Fibroblast of peridontal ligament (primary cell): ENCODE measurements around the gene ARL10.

Source experiments
- DNase-seq: peaks from one replicate; pipeline ENCODE4 v3.0.0-alpha.2; 2010; ENCODE audit errors: extremely low read depth

The ARL10 gene, protein sequence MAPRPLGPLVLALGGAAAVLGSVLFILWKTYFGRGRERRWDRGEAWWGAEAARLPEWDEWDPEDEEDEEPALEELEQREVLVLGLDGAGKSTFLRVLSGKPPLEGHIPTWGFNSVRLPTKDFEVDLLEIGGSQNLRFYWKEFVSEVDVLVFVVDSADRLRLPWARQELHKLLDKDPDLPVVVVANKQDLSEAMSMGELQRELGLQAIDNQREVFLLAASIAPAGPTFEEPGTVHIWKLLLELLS

DNA sequence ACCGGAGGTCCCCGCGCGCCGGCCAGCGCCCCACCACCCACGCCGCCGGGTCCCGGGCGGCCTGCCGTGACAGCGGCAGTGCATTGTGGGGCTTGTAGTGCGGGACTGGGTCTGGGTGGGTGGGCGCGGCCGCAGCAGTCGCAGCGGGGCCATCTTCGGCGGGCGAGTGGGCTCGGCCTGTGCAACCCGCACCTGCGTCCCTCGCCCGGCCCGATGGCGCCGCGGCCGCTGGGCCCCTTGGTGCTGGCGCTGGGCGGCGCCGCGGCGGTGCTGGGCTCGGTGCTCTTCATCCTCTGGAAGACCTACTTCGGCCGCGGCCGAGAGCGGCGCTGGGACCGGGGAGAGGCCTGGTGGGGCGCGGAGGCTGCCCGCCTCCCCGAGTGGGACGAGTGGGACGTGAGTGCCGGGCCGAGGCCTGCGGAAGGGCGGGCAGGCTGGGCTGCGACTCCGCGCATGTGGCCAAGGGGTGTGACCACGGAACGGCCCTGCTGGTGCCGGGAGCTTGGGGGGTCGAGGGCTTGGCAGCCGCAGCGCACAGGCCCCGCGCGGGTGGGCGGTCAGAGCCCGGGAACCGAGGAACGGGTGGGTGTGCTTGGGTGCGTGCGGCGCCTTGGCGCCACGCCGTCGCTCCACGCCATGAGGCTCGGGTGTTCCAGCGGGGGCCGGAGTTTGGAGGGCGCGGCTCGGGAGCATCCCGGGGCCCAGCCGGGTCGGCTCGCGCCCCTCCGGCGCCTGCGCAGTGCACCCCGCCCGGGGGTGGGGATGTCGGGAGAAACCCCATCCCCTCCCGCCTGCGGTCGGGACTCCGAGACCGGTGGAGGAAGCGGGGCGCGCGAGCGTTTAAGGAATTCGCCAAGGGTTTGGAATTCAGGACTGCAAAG lies at the start of gene ARL10:
ARL10 (plus strand) TSS at position 137 of the 881 bp plus-strand sequence; CDS start at position 214, 77 bp downstream.
- peak; percentile 47 for DNase-seq

DNA sequence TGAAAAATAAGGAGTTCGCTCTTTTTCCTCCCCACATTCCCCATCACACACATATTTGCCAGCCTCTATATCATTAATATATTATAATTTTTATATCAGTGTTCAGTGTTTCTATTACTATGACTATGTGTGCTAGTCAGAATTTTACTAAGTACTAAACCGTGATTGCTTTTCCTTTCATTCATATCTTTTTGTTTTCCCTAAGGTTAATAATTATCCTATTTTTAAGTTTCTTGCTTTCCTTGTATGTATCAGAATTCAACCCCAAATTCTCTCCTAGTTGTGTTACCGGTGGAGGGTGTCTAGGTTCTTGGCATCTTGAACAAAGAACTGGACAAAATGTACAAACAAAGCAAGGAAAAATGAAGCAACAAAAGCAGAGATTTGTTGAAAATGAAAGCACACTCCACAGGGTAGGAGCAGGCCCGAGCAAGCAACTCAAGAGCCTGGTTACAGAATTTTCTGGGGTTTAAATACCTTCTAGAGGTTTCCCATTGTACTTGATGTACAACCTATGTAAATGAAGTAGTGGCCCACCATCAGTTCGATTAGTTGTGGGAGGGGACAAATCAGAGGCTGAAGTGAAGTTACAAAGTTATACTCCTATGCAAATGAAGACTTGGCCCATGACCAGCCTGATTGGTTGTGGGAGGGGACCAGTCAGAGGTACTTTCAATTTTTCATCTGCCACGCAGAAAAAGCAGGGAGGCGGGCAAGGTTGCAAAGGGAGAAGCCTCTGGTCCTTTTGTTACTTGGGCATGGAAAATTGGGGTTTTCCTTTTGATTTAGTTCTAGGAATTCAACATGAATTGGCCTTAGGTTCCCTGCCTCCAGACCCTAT lies 47.5 kb upstream of the ARL10 start:
- no peak for DNase-seq

DNA sequence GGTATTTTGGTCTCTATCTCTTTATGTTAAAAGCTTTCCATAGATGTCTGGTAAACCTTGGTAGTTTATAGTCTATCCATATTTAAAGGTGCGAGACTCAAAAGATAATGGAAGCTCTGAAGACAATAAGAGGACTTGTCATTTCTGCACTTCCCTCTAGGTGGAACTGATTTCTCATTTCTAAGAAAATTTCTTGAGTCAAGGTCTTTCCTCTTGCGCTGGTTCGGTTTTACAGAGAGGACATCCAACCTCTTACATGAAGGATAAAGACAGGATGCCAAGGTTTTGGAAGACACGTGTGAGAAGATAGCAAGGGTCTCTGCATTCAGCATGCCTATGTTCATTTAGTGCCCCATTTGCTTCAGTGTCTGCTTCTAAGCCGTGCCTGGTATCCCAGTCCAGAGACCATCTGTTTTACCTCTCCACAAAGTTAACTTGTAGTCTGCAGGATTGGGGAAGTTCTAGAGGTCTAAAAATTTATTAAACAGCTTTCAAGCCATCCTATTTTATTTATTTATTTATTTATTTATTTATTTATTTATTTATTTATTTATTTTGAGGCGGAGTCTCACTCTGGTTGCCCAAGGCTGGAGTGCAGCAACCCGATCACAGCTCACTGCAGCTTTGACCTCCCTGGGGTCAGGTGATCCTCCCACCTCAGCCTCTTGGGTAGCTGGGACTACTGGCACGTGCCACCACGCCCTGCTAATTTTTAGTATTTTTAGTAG lies 45.3 kb upstream of the ARL10 start:
- peak; percentile 17 for DNase-seq

DNA sequence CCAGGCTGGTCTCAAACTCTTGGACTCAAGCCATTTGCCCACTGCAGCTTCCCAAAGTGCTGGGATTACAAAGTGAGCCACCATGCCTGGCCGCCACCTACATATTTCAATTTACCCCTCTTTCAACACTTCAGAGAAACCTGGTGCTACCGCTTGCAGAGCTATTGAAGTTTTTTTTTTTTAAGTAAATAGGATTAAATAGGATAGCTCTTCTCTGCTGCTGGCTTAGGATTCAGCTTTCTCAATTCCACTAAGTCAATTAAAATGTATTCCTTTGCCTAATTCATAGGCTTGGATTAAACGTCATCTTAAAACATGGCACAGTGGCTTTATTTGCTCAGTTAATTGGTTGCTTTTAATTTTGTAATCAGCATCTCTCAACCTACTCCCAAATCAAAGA lies 44.7 kb upstream of the ARL10 start:
- DNase-seq: no peak

DNA sequence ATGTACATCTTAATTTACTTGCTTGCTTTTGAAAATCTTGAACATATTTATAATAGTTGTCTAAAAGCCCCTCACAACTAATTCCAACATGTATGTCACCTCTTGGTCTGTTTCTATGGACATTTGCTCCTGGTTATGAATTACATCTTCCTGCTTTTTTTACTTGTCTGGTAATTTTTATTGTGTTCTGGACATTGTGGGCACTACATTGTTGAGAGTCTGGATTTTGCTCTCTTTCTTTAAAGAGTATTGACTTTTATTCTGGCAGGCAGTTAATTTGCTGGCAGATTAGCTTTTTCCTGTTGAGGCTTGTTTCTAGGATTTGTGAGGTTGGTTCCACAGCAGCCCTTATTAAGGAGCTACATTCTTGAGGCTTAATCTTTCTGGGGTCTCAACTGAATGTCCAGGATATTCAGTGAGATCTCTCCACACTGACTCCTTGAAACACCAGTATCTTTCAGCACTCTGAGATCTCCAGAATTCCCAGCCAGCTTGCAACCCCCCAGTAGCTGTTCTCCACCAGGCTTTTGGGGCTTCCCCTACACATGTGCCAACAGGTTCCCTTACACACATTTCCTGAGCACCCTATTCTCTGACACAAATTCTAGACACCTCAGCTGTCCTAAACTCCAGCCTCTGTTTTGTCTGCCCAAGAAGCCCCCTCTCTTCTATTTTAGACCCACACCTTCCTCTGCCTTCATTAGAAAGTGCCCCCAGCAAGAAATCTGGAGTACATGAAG lies 31.1 kb upstream of the ARL10 start:
- DNase-seq: no peak

DNA sequence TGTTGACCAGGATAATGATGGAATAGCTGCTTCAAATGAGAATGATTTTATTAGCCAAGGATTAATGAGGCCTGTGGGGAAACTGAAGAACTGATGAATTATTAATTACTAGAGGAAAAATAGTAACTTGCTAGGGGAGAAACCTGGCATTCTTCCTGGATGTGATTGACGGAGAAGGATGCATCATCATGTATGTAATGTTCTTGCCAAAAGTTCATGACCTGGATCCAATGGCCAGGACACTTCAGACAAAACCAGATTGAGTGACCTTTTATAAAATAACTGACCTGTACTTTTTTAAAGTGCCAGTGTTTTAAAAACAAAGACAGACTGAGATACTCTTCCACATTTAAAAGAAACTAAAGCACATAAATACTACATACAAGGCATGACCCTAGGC lies 27.4 kb upstream of the ARL10 start:
- no peak for DNase-seq

DNA sequence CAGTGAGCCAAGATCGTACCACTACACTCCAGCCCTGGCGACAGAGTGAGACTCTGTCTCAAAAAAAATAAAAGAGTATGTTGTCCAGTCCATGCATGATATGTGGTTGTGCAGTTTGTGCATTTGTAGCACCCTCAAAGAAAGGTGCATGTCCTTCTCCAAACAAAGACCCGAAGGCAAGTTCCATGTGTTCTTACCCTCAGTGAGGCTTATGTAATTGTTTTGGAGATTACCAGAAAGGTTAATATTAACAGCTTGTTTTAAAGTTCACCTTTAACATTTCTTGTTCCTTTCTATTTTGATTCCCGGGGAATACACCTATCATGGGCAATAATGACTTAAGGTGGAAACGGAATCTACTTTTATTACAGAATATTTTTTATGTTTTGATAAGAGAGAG lies 26.0 kb upstream of the ARL10 start:
- DNase-seq: no peak

DNA sequence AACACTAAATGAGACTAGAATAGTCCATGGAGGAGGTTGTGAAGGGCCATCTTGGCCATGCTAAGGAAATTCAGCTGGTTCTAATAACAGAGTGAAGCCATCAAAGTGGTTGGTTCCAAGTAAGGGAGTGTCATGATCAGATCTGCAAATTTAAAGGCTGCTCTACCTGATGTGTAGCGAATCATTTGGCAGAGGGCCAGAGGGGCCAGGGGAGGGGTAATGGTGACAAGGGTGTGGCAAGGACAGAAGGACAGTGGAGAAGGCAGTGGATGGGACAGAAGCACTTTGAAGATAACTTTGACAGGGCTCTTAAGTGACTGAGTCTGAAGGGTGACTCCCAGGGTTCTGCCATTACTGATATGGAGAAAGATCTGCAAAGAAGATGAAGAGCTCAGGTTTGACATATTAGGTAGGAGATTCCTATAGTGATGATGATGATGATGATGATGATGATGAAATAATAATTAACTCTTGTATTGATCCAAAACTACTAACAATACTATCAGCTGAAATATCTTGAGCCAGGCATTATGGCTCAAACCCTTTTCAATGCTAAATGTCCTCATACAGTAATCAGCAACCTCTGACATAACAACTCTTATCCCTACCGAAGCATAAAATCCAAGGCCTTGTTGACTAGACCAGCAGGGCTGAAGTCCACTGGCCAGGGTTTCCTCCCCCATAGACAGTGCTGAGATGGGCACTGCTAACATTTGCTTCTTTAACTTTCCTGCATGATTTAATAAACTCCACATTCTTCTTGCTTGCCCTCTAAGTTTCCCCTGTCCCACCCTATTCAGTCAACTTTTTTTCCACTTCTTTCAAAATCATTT lies 23.7 kb upstream of the ARL10 start:
- no peak for DNase-seq

DNA sequence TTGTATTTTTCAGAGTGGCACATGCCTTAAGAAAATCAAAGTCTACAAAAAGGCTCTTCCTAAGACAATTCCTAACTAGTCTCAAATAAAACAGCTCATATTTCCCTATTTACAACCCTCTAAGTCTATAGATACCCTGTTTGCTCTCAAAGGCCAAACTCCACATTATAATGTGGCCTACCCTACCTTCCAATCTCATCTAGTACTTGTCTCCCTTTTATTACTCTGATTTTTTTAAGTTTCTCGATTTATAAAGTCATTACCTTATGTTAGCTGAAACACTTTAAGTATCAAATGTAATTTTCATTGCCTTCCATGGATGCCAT lies 23.2 kb upstream of the ARL10 start:
- DNase-seq: no peak

DNA sequence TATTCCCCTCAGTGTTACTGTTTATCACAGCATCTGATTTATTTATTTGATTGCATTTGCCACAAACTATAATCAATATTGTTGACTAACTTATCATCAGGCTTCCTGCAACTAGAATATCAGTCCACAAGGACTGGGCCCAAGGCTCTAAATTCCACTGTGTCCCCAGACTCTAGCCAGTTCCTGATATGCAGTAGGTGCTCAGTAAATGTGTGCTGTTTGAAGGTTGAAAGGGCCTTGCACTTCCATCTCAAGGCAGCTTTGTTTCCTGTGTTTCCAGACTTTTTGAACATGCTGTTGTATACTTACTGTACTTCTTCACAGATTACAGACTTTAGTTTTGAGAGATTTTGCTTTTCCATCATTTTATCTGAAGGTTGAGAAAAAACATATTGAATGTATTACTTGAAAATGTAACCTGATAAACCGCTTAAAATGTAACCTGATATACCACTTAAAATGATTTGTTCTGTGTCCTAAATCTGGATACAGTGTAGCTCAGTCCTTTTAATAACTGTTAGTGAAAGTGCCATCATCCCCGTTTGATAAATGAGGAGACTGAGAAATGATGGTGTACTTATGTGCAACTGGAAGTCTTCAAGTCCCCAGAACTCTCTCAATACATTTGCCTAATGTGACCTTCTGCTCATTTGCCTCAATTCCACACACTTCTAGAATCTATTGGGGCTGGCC lies 22.4 kb upstream of the ARL10 start:
- DNase-seq: no peak

DNA sequence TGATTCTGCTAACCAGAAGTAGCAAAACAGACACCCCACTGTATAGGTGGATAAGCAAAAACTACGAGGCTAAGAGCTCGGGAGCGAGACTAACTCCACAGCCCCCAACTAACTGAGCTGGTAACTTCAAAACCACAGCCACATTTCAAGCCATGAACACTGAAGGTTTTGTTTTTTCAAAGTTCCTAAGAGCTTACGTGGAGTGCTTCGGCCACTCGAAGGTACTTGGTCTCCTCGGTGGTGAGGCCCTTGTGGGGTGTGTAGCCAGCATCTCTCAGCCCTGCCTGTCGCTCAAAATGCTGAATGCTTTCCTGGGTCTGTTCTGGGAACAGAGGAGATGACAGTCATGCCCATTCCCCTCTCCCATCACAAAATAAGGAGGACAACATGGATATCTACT lies 14.9 kb upstream of the ARL10 start:
- no peak for DNase-seq

DNA sequence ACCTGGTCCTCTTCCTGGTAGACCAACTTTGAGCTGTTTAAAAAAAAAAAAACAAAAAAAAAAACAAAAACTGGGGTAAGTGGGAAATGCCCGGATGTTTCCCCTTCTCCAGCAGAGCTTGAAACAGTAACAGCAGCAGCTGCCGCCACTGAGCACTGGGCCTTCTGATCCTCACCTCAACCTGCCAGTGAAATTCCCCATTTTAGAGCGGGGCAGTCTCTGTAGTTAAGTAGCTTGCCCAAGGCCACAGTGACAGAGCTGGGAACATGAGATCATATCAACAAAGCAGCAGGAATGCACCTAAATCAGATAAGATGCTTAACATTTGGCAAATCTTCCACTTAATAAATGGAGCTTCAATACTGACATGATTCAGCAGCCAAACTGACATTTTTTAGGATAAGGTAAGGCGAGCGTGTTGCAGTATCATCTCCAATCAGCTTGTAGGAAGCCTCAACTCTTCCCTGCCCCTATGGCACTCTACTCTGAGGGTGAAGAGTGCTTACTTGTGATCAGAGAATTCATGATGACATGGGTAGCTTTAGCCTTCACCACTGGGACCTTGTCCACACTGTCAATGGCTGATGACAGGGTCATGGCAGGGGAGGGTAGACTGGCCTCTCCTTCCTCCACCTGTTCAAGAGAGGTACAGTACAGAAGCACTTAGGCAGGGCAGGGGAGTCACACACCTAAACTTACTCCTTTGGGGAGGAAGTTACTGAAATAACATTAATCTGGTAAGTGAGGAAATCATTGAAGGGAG lies 13.0 kb upstream of the ARL10 start:
- DNase-seq: no peak

DNA sequence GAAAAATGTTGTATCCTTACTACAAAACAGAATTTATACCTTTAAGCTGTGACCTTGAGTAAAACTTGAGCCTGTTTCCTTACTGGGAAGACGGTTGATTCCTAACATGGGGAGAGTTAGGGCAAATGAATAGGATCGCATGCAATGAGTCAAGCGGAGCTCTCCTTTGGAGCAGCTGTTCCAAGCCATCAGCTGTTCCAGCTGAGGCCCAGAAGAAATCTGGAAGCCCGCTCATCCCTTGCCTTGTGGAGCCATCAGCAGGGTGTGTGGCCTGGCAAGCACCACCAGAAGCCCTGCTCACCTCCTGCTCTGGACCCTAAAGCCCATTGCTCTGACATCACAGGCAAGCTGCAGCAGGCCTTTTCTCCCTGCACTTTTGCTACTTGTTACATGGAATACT lies 11.8 kb upstream of the ARL10 start:
- DNase-seq: no peak

DNA sequence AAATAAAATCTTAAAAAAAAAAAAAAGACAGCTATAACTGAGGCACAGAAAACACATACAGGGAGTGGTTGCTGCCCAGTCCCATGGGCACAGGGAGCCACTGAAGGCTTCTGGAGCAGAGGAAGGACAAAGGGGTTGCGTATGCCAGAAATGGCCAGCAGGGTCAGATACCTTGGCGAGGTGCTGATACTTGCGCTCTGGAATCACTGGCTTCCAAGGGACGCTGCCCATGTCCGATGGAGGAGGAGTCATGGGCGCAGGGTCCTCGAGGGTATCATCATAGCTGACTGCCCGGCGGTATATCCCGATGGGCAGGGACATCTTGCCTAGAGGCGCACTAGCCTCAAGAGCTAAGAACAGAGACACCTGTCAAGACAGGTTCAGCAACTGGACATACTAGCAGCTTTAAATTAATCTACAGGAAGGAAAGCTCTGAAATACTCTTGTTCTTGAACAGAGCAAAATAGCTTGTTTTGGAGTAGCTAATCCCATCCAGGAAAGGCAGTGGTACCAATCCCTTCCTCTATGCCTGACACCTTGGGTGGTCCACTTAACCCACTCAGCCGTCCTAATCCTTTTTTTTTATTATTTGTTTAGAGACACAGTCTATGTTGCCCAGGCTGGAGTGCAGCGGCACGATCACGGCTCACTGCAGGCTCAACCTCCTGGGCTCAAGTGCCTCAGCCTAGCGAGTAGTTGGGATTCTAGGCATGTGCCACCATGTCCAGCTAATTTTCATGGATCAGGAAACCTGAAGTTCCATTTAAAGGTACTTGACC lies 9.7 kb upstream of the ARL10 start:
- DNase-seq: no peak

DNA sequence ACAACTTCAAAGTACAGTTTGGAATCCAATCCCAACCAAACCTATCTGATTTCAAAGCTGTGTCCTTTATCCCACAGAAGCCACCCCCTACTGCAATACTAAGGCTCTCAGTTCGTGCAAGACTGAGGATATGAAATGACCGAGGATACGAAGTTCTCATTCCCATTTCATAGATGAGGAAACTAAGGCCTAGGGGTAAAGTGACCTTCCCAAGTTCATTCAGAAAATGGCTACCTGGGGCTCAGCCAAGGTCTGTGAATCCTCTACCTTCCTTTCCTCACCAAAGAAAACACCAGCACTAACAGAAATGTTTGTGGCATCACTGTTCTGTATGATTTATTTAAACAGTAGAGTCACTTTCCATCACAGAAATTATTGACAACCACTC lies 9.1 kb upstream of the ARL10 start:
- DNase-seq: no peak

DNA sequence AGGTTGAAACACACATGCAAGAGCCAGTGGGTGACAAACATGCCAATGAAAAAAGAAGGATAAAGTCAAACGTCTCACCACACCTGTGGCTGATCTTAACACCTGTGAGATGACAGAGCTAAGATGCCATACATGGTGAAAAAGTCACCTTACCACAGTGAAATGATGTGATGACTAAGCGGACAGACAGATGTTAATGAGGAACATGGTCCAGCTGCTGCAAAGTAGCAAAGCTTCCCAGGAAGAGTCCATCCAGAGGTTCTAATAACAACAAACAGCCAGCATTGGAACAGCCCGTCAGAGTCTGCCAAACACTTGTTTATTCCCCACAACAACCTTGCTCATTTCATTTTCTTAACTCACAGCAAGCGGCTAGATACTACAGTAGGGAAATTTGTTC lies 5.6 kb upstream of the ARL10 start:
- peak; percentile 11 for DNase-seq

DNA sequence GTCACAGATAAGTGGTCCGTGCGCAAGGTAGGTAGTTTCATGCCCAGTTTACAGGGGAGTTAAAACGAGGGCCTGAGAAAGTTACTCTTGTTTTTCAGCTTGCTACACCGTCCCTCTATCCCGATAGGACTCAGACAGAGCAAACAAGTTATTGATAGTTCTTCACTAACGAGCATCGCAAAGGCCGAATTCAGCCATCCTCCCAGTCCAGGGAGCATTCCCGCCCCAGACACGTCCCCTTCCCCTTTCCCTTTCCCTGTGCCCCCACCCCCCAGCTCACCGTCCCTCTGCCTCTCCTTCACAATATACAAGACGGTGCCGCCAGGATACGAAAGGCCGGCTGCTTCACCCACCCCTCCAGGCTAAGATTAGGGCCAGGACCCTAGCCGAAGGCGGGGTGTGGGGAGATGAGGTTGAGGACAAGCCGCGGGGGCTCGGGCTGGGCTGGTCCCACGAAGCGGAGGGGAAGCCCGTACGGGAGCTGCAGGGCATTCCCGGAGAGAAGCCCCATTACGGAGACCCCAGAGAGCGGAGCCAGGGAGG lies 4.3 kb upstream of the ARL10 start:
- peak; percentile 18 for DNase-seq
